GM12878 (cell line): Measurements from ENCODE around the gene PTPRD. TPM values are rescaled to one million over a fixed set of nuclear protein-coding genes. Genes with fewer than 3 reads are reported as not detected.

Experiments used
- CUX1 ChIP-seq: IDR thresholded peaks from 2 replicates; pipeline ENCODE4 v1.6.1; 2012; ENCODE audit warnings: improper control_type of control experiment, low read depth, low read length; ENCODE audit not compliant: insufficient replicate concordance
- E2F8 ChIP-seq: fragments of 450-650 bp; IDR thresholded peaks from 2 replicates; pipeline ENCODE4 v1.6.1; 2018; ENCODE audit warnings: mild to moderate bottlenecking, low read depth, moderate library complexity; ENCODE audit not compliant: partially characterized antibody
- MAX ChIP-seq: IDR thresholded peaks from 2 replicates; pipeline ENCODE4 v1.6.1; 2012; ENCODE audit warnings: low read depth, low read length, improper control_type of control experiment
- MLLT1 ChIP-seq: fragments of 450-650 bp; IDR thresholded peaks from 2 replicates; pipeline ENCODE4 v1.6.1; 2016; ENCODE audit warnings: mild to moderate bottlenecking
- polyA plus RNA-seq, 11 experiments: library from polyadenylated mRNA; depleted of rRNA in 4 of 11; unstranded in 6 of 11; stranded (reverse) in 5 of 11; fragments of >200 nt; fragmentation: Nextera tagmentation in 4 of 11; fragmentation: Illumina TruSeq in 1 of 11; extraction: Ambion mirVana in 4 of 11; extraction: Trizol in 1 of 11; gene quantifications; 1 replicate in 1 of 11; 2 replicates in 10 of 11; pipeline versions ENCODE4 v1.2.1 to v1.2.3, GENCODE V29; 2011 to 2016; ENCODE audit warnings: inconsistent platforms in 2 of 11, missing spikeins in 2 of 11, low read depth in 1 of 11
- total RNA-seq, 4 experiments: library from RNA; depleted of rRNA in 3 of 4; stranded (reverse); fragments of >200 nt in 3 of 4; fragmentation: Illumina TruSeq in 1 of 4; extraction: Trizol in 1 of 4; gene quantifications; 2 replicates each; pipeline versions ENCODE4 v1.2.1 to v1.2.3, GENCODE V29; 2013 to 2021

Gene PTPRD
- total and polyA plus RNA-seq, 10 of the 15 experiments (the other 5 are each of a cell fraction or from before 2014, with no cell fraction given) = under 0.01 to 0.05 (median 0.01) TPM; not detected in 7

GRCh38 chr9:8424786-8425410, 2187.9 kb downstream of the PTPRD start (continued):
- TF ChIP-seq E2F8 (no peak), MAX (no peak), MLLT1 (no peak), CUX1 (no peak)
- TF ChIP-seq, all 136 proteins: peak for 0
